CD4-positive, alpha-beta T cell (primary cell): ENCODE data around the gene TRO. TPM values are rescaled to one million over a fixed set of nuclear protein-coding genes. Genes with fewer than 3 reads are reported as not detected.

Source experiments
- ATAC-seq: fragments of 200-7000 bp; cut with Tn5 transposase; one replicate; pipeline ENCODE4 v1.10.0; 2022; ENCODE audit warnings: mild to moderate bottlenecking; ENCODE audit not compliant: poor library complexity
- CTCF ChIA-PET: fragments of 350-600 bp; sonication (Branson Sonifier 250); formaldehyde crosslinking; loops from one replicate; lab custom pipeline; 2021; ENCODE audit warnings: antibody characterized with exemption, inconsistent platforms; lab: Charles Lee
- POLR2A ChIA-PET: fragments of 350-600 bp; sonication (Branson Sonifier 250); formaldehyde crosslinking; loops from one replicate; lab custom pipeline; 2021; ENCODE audit warnings: antibody characterized with exemption, inconsistent platforms; lab: Charles Lee
- DNase-seq, 14 experiments: peaks; one replicate each; pipeline ENCODE4 v3.0.0-alpha.2; 2013 to 2020; ENCODE audit warnings: mixed read lengths in 2 of 14
- H3K27ac ChIP-seq, 2 donors: one replicate each; pipeline versions ENCODE4 v1.5.1 to v1.7.0; 2013; ENCODE audit warnings: low read length in 2 of 2, low read depth in 1 of 2, mild to moderate bottlenecking in 1 of 2
- H3K27me3 ChIP-seq, 2 experiments: 1 replicate in 1 of 2; 2 replicates in 1 of 2; pipeline versions ENCODE4 v1.6.1 to v1.7.0; 2013; ENCODE audit warnings: low read length in 2 of 2, control low read depth in 1 of 2, mild to moderate bottlenecking in 1 of 2, moderate library complexity in 1 of 2; ENCODE audit not compliant: insufficient read depth in 2 of 2, control insufficient read depth in 1 of 2
- H3K36me3 ChIP-seq: one replicate; pipeline ENCODE4 v1.6.1; 2013; ENCODE audit warnings: low read length, control low read depth; ENCODE audit not compliant: insufficient read depth
- H3K4me1 ChIP-seq: one replicate; pipeline ENCODE4 v1.6.1; 2013; ENCODE audit warnings: low read length, control low read depth; ENCODE audit not compliant: insufficient read depth
- H3K4me3 ChIP-seq: one replicate; pipeline ENCODE4 v1.5.1; 2013; ENCODE audit warnings: mild to moderate bottlenecking, low read length, moderate library complexity
- H3K9me3 ChIP-seq, 2 experiments: 1 replicate in 1 of 2; 2 replicates in 1 of 2; pipeline versions ENCODE4 v1.6.1 to v1.7.0; 2013; ENCODE audit warnings: low read length in 2 of 2, mild to moderate bottlenecking in 2 of 2, control low read depth in 1 of 2, moderate library complexity in 1 of 2; ENCODE audit not compliant: control insufficient read depth in 1 of 2, insufficient read depth in 1 of 2
- H3K27ac Mint-ChIP-seq: one replicate; pipeline ENCODE4 v1.8.0; 2020; ENCODE audit warnings: mixed read lengths
- H3K27me3 Mint-ChIP-seq: one replicate; pipeline ENCODE4 v1.8.0; 2021; ENCODE audit warnings: mixed read lengths
- H3K36me3 Mint-ChIP-seq: one replicate; pipeline ENCODE4 v1.8.0; 2021; ENCODE audit warnings: low read depth, mixed read lengths
- H3K4me1 Mint-ChIP-seq: one replicate; pipeline ENCODE4 v1.8.0; 2021; ENCODE audit warnings: low read depth, mixed read lengths
- H3K4me3 Mint-ChIP-seq: one replicate; pipeline ENCODE4 v1.8.0; 2020; ENCODE audit warnings: mild to moderate bottlenecking, mixed read lengths
- H3K9me3 Mint-ChIP-seq: one replicate; pipeline ENCODE4 v1.8.0; 2020; ENCODE audit warnings: mixed read lengths
- CTCF ChIP-seq: fragments of 200-600 bp; IDR thresholded peaks from one replicate; pipeline ENCODE4 v1.8.0; 2022; ENCODE audit warnings: antibody characterized with exemption, mild to moderate bottlenecking
- intact Hi-C, 2 experiments: fragments of 100-400 bp; cut with DNase I in 1 of 2; cut with micrococcal nuclease in 1 of 2; formaldehyde crosslinking; loops; one replicate each; pipeline versions ENCODE4 v1.15.1 to v1.9.0; 2023 to 2025; cut with DNase I, micrococcal nuclease
- total RNA-seq, 174 experiments: library from RNA in 2 of 174; stranded (reverse) in 2 of 174; gene quantifications; one replicate each; pipeline ENCODE4 v1.2.3 and lab custom pipeline; 2021 to 2026

Gene TRO
- total RNA-seq, 2 experiments from 2014 or later: 1.0 to 2.0 TPM

DNA sequence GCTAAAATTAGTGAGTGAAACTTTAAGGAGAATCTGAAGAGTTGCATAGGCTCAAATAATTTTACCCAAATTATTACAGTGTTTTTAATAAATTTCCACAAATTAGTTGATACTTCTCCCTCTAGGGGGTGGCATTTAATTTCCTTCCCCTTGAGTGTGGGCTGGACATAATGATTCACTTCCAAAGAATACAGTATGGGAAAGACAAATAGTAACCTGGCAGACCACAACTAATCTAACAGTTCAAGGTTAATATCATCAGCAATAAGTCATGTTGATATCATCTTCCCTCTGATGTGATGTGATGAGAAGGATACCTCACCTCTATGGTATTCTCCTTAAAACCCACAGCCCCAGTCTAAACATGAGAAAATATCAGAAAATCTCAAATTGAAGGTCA lies 57.8 kb downstream of the TRO start:
- ChIA-PET CTCF (no interaction called here), POLR2A (no interaction called here)
- Histone ChIP-seq H3K36me3 (no peaks in the 10 kb centered on the region), H3K4me1 (no peaks in the 10 kb centered on the region), H3K27me3 (no peaks in the 10 kb centered on the region), H3K27ac (no peak overlapping the region), H3K9me3 (no peaks in the 10 kb centered on the region), H3K4me3 (no peak overlapping the region)
- no peak for ATAC-seq
- no peak overlapping the region for H3K27ac Mint-ChIP-seq
- H3K27me3 Mint-ChIP-seq: no peaks in the 10 kb centered on the region
- H3K9me3 Mint-ChIP-seq: no peaks in the 10 kb centered on the region
- intact Hi-C loops: no loop called here
- no peak for DNase-seq
- no peaks in the 10 kb centered on the region for H3K4me1 Mint-ChIP-seq
- TF ChIP-seq CTCF: no peak
- no peaks in the 10 kb centered on the region for H3K36me3 Mint-ChIP-seq
- no peak overlapping the region for H3K4me3 Mint-ChIP-seq

DNA sequence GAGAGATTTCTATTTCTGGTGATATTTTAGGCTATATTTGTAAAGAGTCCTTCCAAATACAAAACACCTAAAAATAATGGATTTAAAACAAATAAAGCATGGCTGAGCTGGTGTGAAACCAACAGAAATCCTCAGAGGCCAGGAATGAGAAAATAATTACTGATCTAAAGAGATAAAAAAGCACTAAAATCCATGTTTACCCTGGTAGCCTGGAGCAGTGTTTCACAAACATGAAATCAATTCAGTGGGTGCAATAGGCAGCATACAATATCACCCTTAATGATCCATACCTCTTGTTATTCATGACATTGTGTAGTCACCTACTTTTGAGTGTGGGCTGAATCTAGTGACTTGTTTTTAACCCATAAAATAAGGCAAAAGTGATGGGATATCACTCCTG lies 58.8 kb downstream of the TRO start:
- H3K36me3 Mint-ChIP-seq: no peaks in the 10 kb centered on the region

GRCh38 chrX:54980334-54980733 lies 59.7 kb downstream of the TRO start:
- Mint-ChIP-seq H3K27me3 (no peaks in the 10 kb centered on the region), H3K4me3 (no peak overlapping the region), H3K36me3 (no peaks in the 10 kb centered on the region), H3K4me1 (no peaks in the 10 kb centered on the region), H3K9me3 (no peaks in the 10 kb centered on the region), H3K27ac (no peak overlapping the region)
- TF ChIP-seq CTCF: no peak
- CTCF ChIA-PET: interaction anchor here (0.6 kb wide), 1 partner anchor 89 kb away, joined by 3 read pairs; no protein-coding TSS in a partner anchor
- H3K27me3 ChIP-seq: no peaks in the 10 kb centered on the region
- no peak overlapping the region for H3K4me3 ChIP-seq
- POLR2A ChIA-PET: no interaction called here
- H3K36me3 ChIP-seq: no peaks in the 10 kb centered on the region
- intact Hi-C loops: no loop called here
- no peak for DNase-seq
- no peak overlapping the region for H3K27ac ChIP-seq
- H3K4me1 ChIP-seq: no peaks in the 10 kb centered on the region
- H3K9me3 ChIP-seq: no peaks in the 10 kb centered on the region
- no peak for ATAC-seq

More for the DNA sequence above, 58.8 kb downstream of the TRO start:
- DNase-seq (no peak), ATAC-seq (no peak)
- Mint-ChIP-seq H3K9me3 (no peaks in the 10 kb centered on the region), H3K27me3 (no peaks in the 10 kb centered on the region), H3K4me1 (no peaks in the 10 kb centered on the region), H3K27ac (no peak overlapping the region), H3K4me3 (no peak overlapping the region)
- no peak overlapping the region for H3K27ac ChIP-seq
- no peak for TF ChIP-seq CTCF
- H3K4me3 ChIP-seq: no peak overlapping the region
- CTCF ChIA-PET: no interaction called here
- POLR2A ChIA-PET: no interaction called here
- H3K9me3 ChIP-seq: no peaks in the 10 kb centered on the region
- no peaks in the 10 kb centered on the region for H3K36me3 ChIP-seq
- H3K27me3 ChIP-seq: no peaks in the 10 kb centered on the region
- H3K4me1 ChIP-seq: no peaks in the 10 kb centered on the region
- intact Hi-C loops: no loop called here

Other genes starting within 250 kb of the TRO start
- gene ITIH6, start 122.6 kb upstream of the TRO start, total RNA-seq: not detected
- gene MAGED2, start 113.1 kb upstream of the TRO start, total RNA-seq: 100 to 1,000 TPM; 146 to 154 TPM
- gene PFKFB1, start 73.4 kb downstream of the TRO start, total RNA-seq: under 1 TPM; 0.31 to 0.49 TPM
- gene APEX2, start 79.5 kb downstream of the TRO start, total RNA-seq: 1 to 10 TPM; 6.4 to 7.2 TPM
- gene ALAS2, start 110.2 kb downstream of the TRO start, total RNA-seq: not detected
- gene PAGE2B, start 154.2 kb downstream of the TRO start, total RNA-seq: 1 to 10 TPM in 1 of 2 experiments, under 1 TPM in 1; 0.99 to 1.0 TPM
- not detected for gene PAGE2, start 168.2 kb downstream of the TRO start, total RNA-seq